ENCODE results near the gene DET1. TPM values are rescaled to one million over a fixed set of nuclear protein-coding genes. Genes with fewer than 3 reads are reported as not detected.
"Not testable (repeated sequence)": the region's sequence is repeated elsewhere in the genome, so short reads cannot be mapped to it uniquely, and the experiment has no call there.

DET1 gene
- total and polyA plus RNA-seq, 4 donors, result 2.5 to 6.7 (median 3.0) TPM

DNA sequence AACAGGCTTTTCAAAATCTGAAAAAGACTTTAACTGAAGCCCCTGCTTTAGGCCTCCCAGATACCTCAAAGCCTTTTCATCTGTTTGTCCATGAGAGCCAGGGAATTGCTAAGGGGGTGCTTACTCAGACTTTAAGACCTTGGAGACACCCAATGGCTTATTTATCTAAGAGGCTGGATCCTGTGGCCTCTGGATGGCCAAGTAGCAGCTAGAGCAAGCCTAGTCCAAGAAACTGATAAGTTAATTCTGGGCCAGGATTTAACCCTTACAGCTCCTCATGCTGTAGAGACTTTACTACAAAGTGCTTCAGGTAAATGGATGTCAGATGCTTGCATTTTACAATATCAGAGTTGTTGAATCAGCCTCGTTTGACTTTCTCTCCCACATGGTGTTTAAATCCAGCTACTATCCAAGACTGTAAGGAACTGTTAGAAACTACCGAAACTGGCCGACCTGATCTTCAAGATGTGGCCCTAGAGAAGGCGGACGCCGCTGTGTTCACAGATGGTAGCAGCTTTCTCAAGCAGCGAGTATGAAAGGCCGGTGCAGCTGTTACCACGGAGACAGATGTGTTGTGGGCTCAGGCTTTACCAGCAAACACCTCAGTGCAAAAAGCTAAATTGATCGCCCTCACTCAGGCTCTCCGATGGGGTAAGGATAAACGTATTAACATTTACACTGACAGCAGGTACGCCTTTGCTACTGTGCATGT, 3.3 kb downstream of the DET1 start:
- Histone ChIP-seq H3K27ac (ENCODE audit: low read depth in 1 of 2, low read length in 2 of 2) (no peak overlapping the region), H3K36me3 (ENCODE audit: control insufficient read depth in 1 of 2, insufficient read depth in 2 of 2, low read length in 1 of 2) (no peaks in the 10 kb centered on the region), H3K9me3 (ENCODE audit: control insufficient read depth, low read length) (no peaks in the 10 kb centered on the region), H3K4me1 (ENCODE audit: control insufficient read depth in 1 of 2, insufficient read depth in 2 of 2, low read length in 2 of 2) (no peaks in the 10 kb centered on the region), H3K27me3 (ENCODE audit: control insufficient read depth in 1 of 2, insufficient read depth in 2 of 2, low read length in 1 of 2) (no peaks in the 10 kb centered on the region), H3K4me3 (ENCODE audit: low read length in 2 of 2) (no peak overlapping the region)
- intact Hi-C loops (cut with DNase I), result no loop called here
- no peak for DNase-seq
- WGBS, 2 donors, result 90 to 92% methylated on average over 13 of the region's 13 CpGs
- ATAC-seq (ENCODE audit: low FRiP score), result no peak

DNA sequence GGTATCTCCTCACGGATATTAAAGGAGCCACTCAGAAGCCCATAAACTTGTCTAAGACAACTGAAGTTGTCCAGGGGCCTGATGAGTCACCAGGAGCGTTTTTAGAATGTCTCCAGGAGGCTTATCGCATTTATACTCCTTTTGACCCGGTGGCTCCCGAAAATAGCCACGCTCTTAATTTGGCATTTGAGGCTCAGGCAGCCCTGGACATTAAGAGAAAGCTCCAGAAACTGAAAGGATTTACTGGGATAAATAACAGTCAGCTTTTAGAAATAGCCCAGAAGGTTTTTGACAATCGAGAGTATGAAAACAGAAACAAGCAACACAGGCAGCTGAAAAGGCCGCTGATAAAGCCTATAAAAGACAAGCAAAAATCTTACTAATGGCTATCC, 4.1 kb downstream of the DET1 start:
- no peak for ATAC-seq (ENCODE audit: low FRiP score)
- H3K27ac ChIP-seq (ENCODE audit: low read depth in 1 of 2, low read length in 2 of 2), result no peak overlapping the region

DNA sequence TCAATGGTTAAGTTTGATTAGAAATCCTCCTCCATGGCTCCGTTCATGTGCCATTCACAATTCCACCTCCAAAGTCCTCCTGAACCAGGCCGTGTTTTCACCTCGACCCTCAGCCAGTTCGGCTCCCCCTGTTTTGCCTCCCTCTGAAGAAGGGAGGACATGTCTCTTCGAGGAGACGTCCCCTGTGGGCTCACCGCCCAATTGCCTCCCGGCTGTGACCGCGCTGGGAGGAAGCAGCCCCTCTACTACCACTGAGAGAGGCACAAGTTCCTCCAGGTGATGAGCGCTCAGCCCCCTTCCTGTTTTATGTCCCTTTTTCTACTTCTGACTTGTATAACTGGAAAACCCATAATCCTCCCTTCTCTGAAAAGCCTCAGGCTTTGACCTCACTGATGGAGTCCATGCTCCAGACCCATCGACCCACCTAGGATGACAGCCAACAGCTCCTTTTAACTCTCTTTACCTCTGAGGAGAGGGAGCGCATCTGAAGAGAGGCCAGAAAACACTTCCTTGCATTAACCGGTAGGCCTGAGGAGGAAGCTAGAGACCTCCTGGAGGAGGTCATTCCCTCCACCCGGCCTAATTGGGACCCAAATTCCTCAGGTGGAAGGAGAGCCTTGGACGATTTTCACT, 4.7 kb downstream of the DET1 start:
- intact Hi-C loops (cut with DNase I), result no loop called here
- WGBS, 2 donors, result 88 to 90% methylated on average over 16 of the region's 16 CpGs
- Histone ChIP-seq H3K9me3 (ENCODE audit: control insufficient read depth, low read length) (no peaks in the 10 kb centered on the region), H3K4me1 (ENCODE audit: control insufficient read depth in 1 of 2, insufficient read depth in 2 of 2, low read length in 2 of 2) (no peaks in the 10 kb centered on the region), H3K27me3 (ENCODE audit: control insufficient read depth in 1 of 2, insufficient read depth in 2 of 2, low read length in 1 of 2) (no peaks in the 10 kb centered on the region), H3K4me3 (ENCODE audit: low read length in 2 of 2) (no peak overlapping the region), H3K36me3 (ENCODE audit: control insufficient read depth in 1 of 2, insufficient read depth in 2 of 2, low read length in 1 of 2) (no peaks in the 10 kb centered on the region), H3K27ac (ENCODE audit: low read depth in 1 of 2, low read length in 2 of 2) (no peak overlapping the region)
- DNase-seq (no peak), ATAC-seq (ENCODE audit: low FRiP score) (no peak)

More for the DNA sequence above, 4.1 kb downstream of the DET1 start:
- no peak overlapping the region for H3K4me3 ChIP-seq (ENCODE audit: low read length in 2 of 2)
- no peaks in the 10 kb centered on the region for H3K36me3 ChIP-seq (ENCODE audit: control insufficient read depth in 1 of 2, insufficient read depth in 2 of 2, low read length in 1 of 2)
- no peaks in the 10 kb centered on the region for H3K27me3 ChIP-seq (ENCODE audit: control insufficient read depth in 1 of 2, insufficient read depth in 2 of 2, low read length in 1 of 2)
- 67% methylated on average over 8 of the region's 8 CpGs for WGBS, 2 donors
- intact Hi-C loops (cut with DNase I), result no loop called here
- DNase-seq, result no peak
- no peaks in the 10 kb centered on the region for H3K4me1 ChIP-seq (ENCODE audit: control insufficient read depth in 1 of 2, insufficient read depth in 2 of 2, low read length in 2 of 2)
- no peaks in the 10 kb centered on the region for H3K9me3 ChIP-seq (ENCODE audit: control insufficient read depth, low read length)

DNA sequence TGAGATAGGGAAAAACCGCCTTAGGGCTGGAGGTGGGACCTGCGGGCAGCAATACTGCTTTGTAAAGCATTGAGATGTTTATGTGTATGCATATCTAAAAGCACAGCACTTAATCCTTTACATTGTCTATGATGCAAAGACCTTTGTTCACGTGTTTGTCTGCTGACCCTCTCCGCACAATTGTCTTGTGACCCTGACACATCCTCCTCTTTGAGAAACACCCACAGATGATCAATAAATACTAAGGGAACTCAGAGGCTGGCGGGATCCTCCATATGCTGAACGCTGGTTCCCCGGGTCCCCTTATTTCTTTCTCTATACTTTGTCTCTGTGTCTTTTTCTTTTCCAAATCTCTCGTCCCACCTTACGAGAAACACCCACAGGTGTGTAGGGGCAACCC, 5.4 kb downstream of the DET1 start:
- H3K4me1 ChIP-seq (ENCODE audit: control insufficient read depth in 1 of 2, insufficient read depth in 2 of 2, low read length in 2 of 2); H3K4me3 ChIP-seq (ENCODE audit: low read length in 2 of 2); H3K36me3 ChIP-seq (ENCODE audit: control insufficient read depth in 1 of 2, insufficient read depth in 2 of 2, low read length in 1 of 2); intact Hi-C loops (cut with DNase I); H3K27me3 ChIP-seq (ENCODE audit: control insufficient read depth in 1 of 2, insufficient read depth in 2 of 2, low read length in 1 of 2); ATAC-seq (ENCODE audit: low FRiP score); H3K9me3 ChIP-seq (ENCODE audit: control insufficient read depth, low read length); H3K27ac ChIP-seq (ENCODE audit: low read depth in 1 of 2, low read length in 2 of 2); DNase-seq: not testable (repeated sequence)
- WGBS, 2 donors, result 90 to 91% methylated on average over 5 to 7 of the region's 9 CpGs

DNA sequence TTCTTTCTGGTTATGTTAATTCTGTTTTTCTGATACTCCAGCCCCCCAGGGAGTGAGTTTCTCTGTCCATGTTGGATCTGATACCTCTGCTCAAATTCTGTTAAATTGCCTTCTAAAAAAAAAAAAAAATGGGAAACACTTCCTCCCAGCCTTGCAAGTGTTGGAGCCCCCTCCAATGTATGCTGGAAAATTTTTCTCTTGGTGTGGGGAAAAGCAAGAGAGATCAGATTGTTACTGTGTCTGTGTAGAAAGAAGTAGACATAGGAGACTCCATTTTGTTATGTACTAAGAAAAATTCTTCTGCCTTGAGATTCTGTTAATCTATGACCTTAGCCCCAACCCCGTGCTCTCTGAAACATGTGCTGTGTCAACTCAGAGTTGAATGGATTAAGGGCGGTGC, 6.1 kb downstream of the DET1 start:
- H3K27ac ChIP-seq (ENCODE audit: low read depth in 1 of 2, low read length in 2 of 2); H3K4me1 ChIP-seq (ENCODE audit: control insufficient read depth in 1 of 2, insufficient read depth in 2 of 2, low read length in 2 of 2); H3K36me3 ChIP-seq (ENCODE audit: control insufficient read depth in 1 of 2, insufficient read depth in 2 of 2, low read length in 1 of 2); DNase-seq; intact Hi-C loops (cut with DNase I); H3K9me3 ChIP-seq (ENCODE audit: control insufficient read depth, low read length); ATAC-seq (ENCODE audit: low FRiP score); H3K27me3 ChIP-seq (ENCODE audit: control insufficient read depth in 1 of 2, insufficient read depth in 2 of 2, low read length in 1 of 2); H3K4me3 ChIP-seq (ENCODE audit: low read length in 2 of 2): not testable (repeated sequence)
- 52 to 73% methylated on average over 2 of the region's 2 CpGs for WGBS, 2 donors

DNA sequence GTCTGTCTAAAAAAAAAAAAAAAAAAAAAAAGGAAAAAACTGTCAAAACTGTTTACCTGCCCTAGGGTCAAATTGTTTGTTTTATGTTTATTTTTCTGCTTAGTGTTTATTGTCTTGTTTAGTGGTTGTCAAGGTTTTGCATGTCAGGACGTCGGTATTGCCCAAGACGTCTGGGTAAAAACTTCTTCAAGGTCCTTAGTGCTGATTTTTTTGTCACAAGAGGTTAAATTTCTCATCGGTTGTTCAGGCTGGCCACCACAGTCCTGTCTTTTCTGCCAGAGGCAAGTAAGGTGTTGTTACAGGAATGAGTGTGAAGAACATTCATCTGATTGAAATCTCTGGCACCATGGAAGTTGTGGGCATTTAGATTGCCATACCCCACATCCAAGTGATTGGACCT, 7.0 kb downstream of the DET1 start:
- Histone ChIP-seq H3K4me1 (ENCODE audit: control insufficient read depth in 1 of 2, insufficient read depth in 2 of 2, low read length in 2 of 2) (no peaks in the 10 kb centered on the region), H3K27ac (ENCODE audit: low read depth in 1 of 2, low read length in 2 of 2) (no peak overlapping the region)
- WGBS, 2 donors, result 79 to 81% methylated on average over 4 of the region's 4 CpGs

DNA sequence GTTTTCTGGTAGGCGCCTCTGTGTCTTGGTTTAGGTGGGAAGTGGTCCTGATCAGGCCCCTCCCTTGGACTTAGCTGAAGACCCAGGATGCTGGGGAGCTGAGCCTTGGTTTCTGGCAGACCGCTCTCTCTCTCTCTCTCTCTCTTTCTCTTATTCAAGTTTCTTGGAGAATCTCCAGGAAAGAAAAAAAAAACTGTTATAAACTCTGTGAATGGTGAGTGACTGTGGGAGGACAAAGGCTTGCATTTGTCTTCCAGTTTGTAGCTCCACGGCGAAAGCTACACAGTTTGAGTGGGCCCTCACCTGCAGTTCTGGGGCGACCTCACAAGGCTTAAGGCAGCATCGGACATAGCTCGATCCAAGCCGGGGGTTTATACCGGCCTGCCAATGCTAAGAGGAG, 7.5 kb downstream of the DET1 start:
- ATAC-seq (ENCODE audit: low FRiP score), result no peak
- Histone ChIP-seq H3K9me3 (ENCODE audit: control insufficient read depth, low read length) (no peaks in the 10 kb centered on the region), H3K27me3 (ENCODE audit: control insufficient read depth in 1 of 2, insufficient read depth in 2 of 2, low read length in 1 of 2) (no peaks in the 10 kb centered on the region), H3K27ac (ENCODE audit: low read depth in 1 of 2, low read length in 2 of 2) (no peak overlapping the region), H3K36me3 (ENCODE audit: control insufficient read depth in 1 of 2, insufficient read depth in 2 of 2, low read length in 1 of 2) (no peaks in the 10 kb centered on the region), H3K4me1 (ENCODE audit: control insufficient read depth in 1 of 2, insufficient read depth in 2 of 2, low read length in 2 of 2) (no peaks in the 10 kb centered on the region), H3K4me3 (ENCODE audit: low read length in 2 of 2) (no peak overlapping the region)
- WGBS, 2 donors, result 84 to 87% methylated on average over 9 of the region's 9 CpGs
- intact Hi-C loops (cut with DNase I), result no loop called here
- DNase-seq, result no peak

More for the DNA sequence above, 7.0 kb downstream of the DET1 start:
- Histone ChIP-seq H3K27me3 (ENCODE audit: control insufficient read depth in 1 of 2, insufficient read depth in 2 of 2, low read length in 1 of 2) (no peaks in the 10 kb centered on the region), H3K4me3 (ENCODE audit: low read length in 2 of 2) (no peak overlapping the region), H3K9me3 (ENCODE audit: control insufficient read depth, low read length) (no peaks in the 10 kb centered on the region), H3K36me3 (ENCODE audit: control insufficient read depth in 1 of 2, insufficient read depth in 2 of 2, low read length in 1 of 2) (no peaks in the 10 kb centered on the region)
- intact Hi-C loops (cut with DNase I), result no loop called here
- DNase-seq (no peak), ATAC-seq (ENCODE audit: low FRiP score) (no peak)

DNA sequence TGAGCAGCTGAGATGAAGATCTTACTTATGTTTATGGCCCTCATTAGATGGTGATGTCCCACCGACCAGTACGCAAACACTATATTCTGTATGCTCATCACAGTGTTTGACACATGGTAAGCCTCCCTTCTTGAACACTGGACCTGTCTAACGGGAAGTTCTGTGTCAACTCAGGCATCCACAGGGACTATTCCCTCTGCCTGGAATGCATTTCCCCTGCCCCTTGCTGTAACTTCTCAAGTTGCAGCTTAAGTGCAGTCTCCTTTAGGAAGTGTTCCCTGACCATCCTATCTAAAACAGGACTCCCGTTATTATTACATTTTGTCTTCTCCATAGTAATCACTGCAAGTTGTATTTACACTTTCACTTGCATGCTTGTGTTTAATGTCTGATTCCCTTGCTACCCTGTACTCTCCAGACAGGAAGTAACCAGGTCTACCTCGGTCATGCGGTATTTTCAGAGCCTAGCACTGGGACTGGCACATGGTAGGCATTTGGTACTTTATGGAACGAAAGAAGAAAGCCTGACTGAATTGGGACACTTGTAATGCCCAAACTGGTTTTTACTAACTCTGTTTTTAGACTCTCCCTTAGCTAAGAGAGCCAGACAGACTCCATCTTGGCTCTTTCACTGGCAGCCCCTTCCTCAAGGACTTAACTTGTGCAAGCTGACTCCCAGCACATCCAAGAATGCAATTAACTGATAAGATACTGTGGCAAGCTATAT, 8.7 kb downstream of the DET1 start:
- intact Hi-C loops (cut with DNase I), result no loop called here
- no peak for ATAC-seq (ENCODE audit: low FRiP score)
- Histone ChIP-seq H3K27me3 (ENCODE audit: control insufficient read depth in 1 of 2, insufficient read depth in 2 of 2, low read length in 1 of 2) (no peaks in the 10 kb centered on the region), H3K27ac (ENCODE audit: low read depth in 1 of 2, low read length in 2 of 2) (no peak overlapping the region), H3K4me1 (ENCODE audit: control insufficient read depth in 1 of 2, insufficient read depth in 2 of 2, low read length in 2 of 2) (no peaks in the 10 kb centered on the region), H3K4me3 (ENCODE audit: low read length in 2 of 2) (no peak overlapping the region), H3K36me3 (ENCODE audit: control insufficient read depth in 1 of 2, insufficient read depth in 2 of 2, low read length in 1 of 2) (no peaks in the 10 kb centered on the region), H3K9me3 (ENCODE audit: control insufficient read depth, low read length) (no peaks in the 10 kb centered on the region)
- WGBS, 2 donors, result 82 to 87% methylated on average over 7 of the region's 7 CpGs
- DNase-seq, result no peak
